Measurements from ENCODE around the gene NUPR2.
A peak's percentile ranks its signal among the peaks of the same experiment; 100 is the strongest.
"Not testable (repeated sequence)": the region's sequence is repeated elsewhere in the genome, so short reads cannot be mapped to it uniquely, and the experiment has no call there.

Gene NUPR2, protein sequence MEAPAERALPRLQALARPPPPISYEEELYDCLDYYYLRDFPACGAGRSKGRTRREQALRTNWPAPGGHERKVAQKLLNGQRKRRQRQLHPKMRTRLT

DNA sequence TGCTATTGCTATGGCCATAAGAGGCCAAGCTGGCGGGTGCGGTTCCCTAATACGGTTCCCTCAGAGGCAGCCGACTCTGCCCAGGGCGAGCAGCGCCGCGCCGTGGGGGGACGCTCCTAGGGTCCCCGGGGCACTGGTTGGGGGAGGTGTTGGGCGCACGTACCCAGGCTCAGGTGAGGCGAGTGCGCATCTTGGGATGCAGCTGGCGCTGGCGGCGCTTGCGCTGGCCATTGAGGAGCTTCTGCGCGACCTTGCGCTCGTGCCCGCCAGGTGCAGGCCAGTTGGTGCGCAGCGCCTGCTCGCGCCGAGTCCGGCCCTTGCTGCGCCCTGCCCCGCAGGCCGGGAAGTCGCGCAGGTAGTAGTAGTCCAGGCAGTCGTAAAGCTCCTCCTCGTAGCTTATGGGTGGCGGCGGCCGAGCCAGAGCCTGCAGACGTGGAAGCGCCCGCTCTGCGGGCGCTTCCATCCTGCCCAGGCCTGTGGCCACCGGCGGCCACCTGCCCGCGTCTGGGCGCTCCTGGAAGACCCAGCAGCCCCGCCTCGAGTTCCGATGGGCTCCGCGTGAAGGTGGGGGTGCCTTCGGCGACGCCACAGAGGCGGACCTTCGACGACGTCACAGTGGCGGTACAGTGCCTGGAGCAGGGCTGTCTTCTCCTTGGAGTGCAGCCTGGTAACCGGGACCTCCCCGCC is at the start of gene NUPR2:
Gene NUPR2, minus strand, starts transcription at position 566 of the 687 bp plus-strand sequence. Its CDS starts 103 bp downstream, at position 463.
- DNase-seq: peak; percentile 41

- peak; percentile 8 for DNase-seq
Measured at GRCh38 chr7:56157238-56157790, 41.1 kb upstream of the NUPR2 start.

- DNase-seq: not testable (repeated sequence)
Measured at GRCh38 chr7:56131062-56131461, 14.8 kb upstream of the NUPR2 start.

- DNase-seq: no peak
Measured at GRCh38 chr7:56127241-56127975, 11.2 kb upstream of the NUPR2 start.

DNA sequence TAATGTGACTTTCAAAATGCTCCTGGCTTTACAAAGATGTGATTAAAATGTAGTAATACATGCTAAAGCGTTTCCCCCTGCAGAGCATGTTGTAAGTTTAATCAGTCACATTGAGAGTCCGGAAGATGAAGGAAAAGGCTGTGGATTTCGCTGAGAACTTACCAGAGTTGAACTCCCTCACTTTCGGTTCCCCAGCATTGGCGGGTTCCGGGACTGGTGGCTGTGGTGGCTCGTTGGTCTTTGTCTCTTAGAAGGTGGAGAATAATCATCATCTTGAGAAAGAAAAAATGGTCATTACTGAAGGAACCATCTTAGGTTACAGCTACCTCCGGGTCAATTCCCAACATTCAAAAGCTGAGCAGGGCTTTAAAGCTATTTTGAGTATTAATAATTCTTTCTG is 9.6 kb upstream of the NUPR2 start:
- DNase-seq: no peak

DNA sequence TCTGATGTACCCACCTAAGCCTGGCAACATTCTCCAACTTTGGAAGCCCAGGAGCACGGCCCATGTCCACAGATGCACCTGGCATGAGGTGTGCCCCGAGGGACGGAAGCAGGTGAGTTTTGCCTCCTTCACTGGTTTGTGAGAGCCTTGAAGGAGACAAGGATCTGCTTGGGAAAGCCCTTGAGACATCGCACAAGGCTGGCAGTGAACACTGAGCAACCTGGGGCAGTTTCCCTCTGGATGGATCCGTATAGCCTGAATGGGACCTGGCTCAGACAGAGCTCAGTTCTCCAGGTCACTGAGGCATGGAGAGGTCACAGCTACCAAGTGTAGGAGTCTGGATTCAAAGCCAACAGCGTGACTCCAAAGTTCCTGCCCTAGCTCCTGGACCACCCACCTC is 8.8 kb upstream of the NUPR2 start:
- DNase-seq: no peak

DNA sequence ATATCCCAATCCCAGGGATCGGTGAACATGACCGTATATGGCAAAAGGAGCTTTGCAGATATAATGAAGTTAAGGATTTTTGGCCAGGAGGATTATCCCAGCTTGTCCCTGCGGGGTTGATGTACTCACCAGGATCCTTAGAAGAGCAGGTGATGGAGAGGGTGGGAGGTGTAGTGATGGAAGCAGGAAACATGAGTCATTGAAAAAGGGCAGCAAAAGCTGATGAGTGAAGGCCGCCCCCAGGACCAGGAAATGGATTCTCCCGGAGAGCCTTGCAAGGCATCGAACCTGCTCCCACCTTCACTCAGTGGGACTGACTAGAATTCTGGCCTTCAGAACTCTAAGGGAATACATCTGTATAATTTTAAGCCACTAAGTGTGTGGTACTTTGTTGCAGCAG is 5.2 kb upstream of the NUPR2 start:
- DNase-seq: no peak

DNA sequence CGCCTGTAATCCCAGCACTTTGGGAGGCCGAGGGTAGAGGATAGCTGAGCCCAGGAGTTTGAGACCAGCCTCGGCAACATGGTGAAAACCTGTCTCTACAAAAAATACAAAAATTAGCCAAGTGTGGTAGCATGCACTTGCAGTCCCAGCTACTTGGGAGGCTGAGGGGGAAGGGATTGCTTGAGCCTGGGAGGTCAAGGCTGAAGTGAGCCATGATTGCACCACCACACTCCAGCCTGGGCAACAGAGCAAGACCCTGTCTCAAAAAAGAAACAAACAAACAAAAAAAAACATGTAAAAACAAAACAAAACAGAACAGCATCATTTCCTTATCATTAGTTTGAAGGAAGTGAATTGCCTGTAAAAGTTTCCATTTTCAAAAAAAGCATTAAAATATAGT is 4.0 kb downstream of the NUPR2 start:
- not testable (repeated sequence) for DNase-seq

GRCh38 chr7:56110611-56111010 is 5.6 kb downstream of the NUPR2 start:
- peak; percentile 7 for DNase-seq

- DNase-seq: no peak
Measured at GRCh38 chr7:56107954-56108258, 8.3 kb downstream of the NUPR2 start.

- DNase-seq: peak; percentile 99
Measured at GRCh38 chr7:56106108-56107073, 9.8 kb downstream of the NUPR2 start, which contains the start of gene CHCHD2. TSS of gene CHCHD2 (minus strand) at chr7:56106476. CDS start at chr7:56106413, 63 bp downstream.

GRCh38 chr7:56105508-56105907 is 10.7 kb downstream of the NUPR2 start:
- DNase-seq: no peak

DNA sequence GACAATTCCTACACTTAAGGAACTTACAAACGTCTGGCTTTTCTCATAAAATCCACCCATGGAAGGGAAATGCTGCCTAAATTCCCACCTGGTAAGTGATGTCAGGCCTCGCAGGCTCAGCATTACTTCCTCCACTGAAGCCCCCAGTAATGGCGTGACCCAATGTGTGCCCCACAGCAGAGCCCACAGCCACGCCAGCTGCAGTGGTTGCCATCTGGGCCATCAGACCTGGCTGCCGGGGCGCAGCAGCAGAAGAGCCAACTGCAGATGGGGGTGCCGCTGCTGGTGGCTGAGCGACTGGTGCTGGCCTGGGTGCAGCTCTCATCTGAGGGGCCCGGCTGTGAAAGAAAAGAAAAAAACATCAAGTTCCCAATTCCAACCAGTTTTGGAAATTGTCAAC is 12.1 kb downstream of the NUPR2 start:
- not testable (repeated sequence) for DNase-seq

DNA sequence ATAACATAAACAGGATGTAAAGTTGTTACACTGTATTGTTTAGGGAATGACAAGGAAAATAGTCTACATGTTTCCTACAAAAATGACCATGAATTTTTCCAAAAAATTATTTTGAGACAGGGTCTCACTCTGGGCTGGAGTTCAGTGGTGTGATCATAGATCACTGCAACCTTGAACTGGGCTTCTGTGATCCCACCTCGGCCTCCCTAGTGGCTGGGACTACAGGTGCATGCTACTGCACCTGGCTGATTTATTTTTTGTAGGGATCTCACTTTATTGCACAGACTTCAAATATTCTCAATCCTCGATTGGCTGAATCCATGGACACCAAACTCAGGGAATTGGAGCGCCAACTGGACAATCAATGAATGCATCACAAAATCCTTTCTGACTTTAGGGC is 16.6 kb downstream of the NUPR2 start:
- DNase-seq: no peak

DNA sequence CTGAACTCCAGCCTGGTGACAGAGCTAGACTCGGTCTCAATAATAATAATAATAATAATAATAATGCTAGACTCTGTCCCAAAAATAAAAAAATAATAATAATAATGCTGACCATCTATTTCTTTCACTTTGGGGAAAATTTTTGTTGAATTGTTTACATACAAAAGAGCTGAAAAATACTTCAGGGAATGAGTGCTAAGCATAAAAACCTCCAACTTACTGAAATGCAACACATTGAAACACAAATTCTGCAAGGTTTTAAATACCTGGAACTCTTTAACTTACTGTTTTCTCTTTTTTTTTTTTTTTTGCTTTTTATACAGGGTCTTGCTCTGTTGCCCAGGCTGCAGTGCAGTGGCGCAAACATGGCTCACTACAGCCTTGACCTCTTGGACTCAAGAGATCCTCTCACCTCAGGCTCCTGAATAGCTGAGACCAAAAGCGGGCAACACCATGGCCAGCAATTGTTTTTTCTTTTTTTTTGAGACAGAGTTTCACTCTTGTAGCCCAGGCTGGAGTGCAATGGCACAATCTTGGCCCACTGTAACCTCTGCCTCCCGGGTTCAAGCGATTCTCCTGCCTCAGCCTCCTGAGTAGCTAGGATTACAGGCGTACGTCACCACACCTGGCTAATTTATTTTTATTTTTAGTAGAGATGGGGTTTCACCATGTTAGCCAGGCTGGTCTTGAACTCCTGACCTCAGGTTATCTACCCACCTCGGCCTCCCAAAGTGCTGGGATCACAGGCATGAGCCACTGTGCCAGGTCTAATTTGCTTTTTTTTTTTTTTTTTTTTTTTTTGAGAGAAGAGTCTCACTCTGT is 17.8 kb downstream of the NUPR2 start:
- not testable (repeated sequence) for DNase-seq

DNA sequence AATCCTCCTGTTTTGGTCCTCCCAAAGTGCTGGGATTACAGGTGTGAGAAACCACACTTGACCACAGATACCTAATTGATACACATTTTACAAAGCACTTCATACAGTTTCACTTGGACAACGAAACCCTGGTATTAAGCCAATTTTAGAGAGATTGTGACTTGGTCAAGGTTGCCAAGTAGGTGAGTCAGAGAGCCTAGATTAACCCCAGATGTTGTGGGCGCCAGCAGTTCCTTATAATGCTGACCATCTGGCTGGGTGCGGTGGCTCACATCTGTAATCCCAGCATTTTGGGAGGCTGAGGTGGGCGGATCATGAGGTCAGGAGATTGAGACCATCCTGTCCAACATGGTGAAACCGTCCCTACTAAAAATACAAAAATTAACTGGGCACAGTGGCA is 18.5 kb downstream of the NUPR2 start:
- DNase-seq: no peak

GRCh38 chr7:56092789-56093531 is 23.3 kb downstream of the NUPR2 start, which contains the start of gene PHKG1:
TSS of gene PHKG1 (minus strand) at chr7:56092952. CDS start at chr7:56088941, 4,011 bp downstream.
- DNase-seq: peak; percentile 39

GRCh38 chr7:56092388-56092787 is 23.8 kb downstream of the NUPR2 start:
- not testable (repeated sequence) for DNase-seq

DNA sequence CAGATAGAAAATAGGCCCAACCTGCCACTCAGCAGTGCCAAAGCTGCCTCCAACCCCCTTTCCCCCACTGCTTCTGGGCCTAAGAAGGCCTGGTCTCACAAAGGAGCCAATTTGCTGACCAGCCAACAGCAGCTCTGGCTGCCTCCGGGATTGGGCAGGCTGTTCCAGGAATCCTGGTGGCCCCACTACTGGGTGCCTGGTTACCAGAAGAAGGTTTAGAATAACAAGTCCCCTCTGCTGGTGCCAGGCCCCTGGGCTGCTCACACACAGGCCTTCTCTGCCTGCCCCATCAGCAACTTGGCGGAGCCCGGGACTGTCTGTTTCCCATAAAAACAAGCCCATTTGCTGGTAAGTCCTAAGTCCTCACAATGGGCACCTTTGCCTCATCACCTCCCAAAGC is 24.6 kb downstream of the NUPR2 start:
- no peak for DNase-seq

GRCh38 chr7:56087445-56087844 is 28.8 kb downstream of the NUPR2 start:
- DNase-seq: no peak

GRCh38 chr7:56086761-56087160 is 29.5 kb downstream of the NUPR2 start:
- DNase-seq: no peak
